Superior temporal gyrus (tissue), 1 donor: ENCODE measurements around the gene TGOLN2.
"Not testable (repeated sequence)": the region's sequence is repeated elsewhere in the genome, so short reads cannot be mapped to it uniquely, and the experiment has no call there.

Source experiments
- DNase-seq: peaks from one replicate; pipeline ENCODE4 v3.0.0-alpha.2; 2016; ENCODE audit errors: extremely low spot score

TGOLN2 gene

DNA sequence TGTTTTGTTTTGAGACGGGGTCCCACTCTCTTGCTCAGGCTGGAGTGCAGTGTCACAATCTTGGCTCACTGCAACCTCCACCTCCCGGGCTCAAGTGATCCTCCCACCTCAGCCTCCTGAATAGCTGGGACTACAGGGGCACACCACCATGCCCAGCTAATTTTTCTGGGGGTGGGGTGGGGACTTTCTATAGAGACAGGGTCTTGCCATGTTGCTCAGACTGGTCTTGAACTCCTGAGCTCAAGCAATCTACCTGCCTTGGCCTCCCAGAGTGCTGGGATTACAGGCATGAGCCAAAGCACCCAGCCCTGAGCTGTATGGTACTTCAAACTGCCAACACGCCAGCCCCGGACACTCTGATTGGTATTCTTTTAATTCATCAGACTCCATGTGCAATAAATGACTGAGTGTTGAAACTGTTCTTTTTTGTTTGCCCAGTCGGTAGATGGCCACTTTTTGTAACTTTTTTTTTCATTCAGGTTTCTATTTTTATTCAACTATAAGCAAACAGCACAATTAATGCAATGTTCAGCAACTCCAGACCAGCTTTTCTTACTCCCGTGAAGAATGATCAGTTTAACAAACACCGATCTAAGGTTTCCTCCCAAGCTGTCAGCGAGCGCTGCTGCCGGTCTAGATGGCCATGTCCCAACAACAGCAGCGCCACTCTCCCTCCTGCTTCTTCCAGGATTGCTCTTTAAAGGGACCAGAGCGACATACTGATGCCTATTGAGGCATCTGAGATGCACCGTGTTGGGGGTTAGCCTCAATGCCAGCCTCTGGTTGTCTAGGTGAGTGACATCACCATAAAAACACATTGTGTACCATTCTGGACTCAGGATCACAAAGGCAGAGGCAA lies 12.5 kb upstream of the TGOLN2 start:
- no peak for DNase-seq

DNA sequence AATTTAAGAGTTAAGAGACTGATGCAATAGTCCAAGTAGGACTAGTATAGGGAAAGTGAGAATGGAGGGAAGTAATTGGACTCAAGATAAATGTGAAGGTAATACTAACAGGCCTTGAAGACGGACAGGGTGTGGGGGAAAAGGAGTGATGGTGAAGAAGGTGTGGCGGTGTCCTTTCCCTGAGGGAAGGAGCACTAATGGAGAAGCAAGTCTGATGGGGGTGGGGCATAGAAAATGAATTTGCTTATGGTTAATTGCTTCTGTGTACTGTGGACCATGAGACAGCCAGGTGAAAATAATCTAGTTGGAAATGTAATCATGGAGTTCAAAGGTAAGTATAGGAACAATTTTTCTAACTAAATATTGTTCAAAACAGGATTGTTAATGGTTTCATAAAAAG lies 7.1 kb upstream of the TGOLN2 start:
- no peak for DNase-seq

DNA sequence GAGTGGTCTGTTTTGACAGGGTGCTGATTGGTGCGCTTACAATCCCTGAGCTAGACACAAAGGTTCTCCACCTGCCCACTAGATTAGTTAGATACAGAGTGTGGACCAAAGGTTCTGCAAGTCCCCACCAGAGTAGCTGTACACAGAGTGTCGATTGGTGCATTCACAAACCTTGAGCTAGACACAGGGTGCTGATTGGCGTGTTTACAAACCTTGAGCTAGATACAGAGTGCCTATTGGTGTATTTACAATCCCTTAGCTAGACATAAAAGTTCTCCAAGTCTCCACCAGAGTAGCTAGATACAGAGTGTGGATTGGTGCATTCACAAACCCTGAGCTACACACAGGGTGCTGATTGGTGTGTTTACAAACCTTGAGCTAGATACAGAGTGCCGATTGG lies 6.1 kb upstream of the TGOLN2 start:
- DNase-seq = not testable (repeated sequence)

DNA sequence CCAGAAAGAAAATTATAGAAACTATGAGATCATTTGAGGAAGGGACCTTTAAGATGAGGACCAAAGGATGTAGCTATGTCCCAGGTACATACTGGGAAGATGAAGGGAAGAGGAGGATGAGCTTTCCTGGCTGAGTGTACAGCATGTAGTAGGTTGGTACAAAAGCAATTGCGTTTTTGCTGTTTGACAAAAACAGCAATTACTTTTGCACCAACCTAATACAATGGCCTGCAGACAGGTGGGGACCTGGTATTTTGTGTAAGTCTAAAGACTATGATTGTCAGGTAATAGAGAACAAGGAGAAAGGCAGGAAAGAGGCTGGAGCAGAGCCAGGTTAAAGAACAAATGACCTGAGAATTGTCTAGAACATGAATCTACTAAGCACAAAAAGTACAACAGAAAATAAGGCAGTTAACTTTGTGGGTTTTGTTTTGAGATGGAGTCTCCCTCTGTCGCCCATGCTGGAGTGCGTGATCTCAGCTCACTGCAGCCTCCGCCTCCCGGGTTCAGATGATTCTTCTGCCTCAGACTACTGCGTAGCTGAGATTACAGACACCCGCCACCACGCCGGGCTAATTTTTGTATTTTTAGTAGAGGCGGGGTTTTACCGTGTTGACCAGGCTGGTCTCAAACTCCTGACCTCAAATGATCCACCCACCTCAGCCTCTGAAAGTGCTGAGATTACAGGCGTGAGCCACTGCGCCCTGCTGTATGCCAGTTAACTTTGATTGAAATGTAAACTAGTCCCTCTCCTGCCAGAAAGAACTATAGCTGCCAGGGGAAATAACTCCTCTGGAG lies 3.2 kb upstream of the TGOLN2 start:
- no peak for DNase-seq

DNA sequence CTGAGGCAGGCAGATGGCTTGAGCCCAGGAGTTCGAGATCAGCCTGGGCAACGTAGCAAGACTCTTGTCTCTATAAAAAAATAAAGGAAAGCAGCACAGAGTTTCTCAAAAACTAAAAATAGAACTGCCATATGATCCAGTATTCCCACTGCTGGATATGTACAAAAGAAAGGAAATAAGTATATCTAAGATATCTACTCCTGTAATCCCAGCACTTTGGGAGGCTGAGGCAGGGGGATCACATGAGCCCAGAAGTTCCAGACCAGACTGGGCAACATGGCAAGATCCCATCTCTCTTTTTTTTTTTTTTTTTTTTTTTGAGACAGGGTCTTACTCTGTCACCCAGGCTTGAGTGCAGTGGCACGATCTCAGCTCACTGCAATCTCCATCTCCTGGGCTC lies 1.9 kb upstream of the TGOLN2 start:
- not testable (repeated sequence) for DNase-seq

DNA sequence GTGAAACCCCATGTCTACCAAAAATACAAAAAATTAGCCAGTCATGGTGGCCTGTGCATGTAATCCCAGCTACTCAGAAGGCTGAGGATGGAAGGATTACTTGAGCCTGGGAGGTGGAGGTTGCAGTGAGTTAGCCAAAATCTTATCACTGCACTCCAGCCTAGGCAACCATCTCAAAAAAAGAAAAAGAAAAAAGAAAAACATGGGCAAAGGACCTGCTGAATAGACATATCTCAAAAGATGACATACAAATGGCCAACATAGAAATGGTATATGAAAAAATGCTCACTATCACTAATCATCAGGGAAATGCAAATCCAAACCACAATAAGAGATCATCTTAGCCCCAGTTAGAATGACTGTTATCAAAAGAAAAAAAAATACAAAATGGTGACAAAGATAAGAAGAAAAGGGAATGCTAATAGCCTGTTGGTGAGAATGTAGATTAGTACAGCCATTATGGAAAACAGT lies 1.4 kb upstream of the TGOLN2 start:
- no peak for DNase-seq

DNA sequence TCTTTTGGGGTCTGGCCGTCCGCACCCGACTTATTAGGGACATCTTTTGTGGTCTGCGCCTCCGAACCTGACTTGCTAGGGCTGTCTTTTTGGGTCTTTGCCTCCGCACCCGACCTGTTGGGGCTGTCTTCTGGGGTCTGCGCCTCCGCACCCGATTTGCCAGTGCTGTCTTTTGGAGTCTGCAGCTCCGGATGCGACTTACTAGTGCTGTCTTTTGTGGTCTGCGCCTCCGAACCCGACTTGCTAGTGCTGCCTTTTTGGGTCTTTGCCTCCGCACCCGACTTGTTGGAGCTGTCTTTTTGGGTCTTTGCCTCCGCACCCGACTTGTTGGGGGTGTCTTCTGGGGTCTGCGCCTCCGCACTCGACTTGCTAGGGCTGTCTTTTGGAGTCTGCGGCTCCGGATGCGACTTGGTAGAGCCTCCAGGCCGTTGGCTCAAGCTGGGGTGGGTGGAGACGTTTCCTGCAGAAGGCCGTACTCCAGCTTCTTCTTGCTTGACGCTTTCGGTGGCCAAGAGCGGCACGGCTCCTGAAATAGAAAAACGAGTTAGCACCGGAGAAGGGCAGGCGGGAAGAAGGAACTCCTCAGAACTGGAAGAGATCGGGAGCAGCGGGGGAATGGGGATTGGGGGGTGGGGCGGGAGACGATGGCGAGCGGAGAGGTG lies 498 bp downstream of the TGOLN2 start:
- DNase-seq = no peak

DNA sequence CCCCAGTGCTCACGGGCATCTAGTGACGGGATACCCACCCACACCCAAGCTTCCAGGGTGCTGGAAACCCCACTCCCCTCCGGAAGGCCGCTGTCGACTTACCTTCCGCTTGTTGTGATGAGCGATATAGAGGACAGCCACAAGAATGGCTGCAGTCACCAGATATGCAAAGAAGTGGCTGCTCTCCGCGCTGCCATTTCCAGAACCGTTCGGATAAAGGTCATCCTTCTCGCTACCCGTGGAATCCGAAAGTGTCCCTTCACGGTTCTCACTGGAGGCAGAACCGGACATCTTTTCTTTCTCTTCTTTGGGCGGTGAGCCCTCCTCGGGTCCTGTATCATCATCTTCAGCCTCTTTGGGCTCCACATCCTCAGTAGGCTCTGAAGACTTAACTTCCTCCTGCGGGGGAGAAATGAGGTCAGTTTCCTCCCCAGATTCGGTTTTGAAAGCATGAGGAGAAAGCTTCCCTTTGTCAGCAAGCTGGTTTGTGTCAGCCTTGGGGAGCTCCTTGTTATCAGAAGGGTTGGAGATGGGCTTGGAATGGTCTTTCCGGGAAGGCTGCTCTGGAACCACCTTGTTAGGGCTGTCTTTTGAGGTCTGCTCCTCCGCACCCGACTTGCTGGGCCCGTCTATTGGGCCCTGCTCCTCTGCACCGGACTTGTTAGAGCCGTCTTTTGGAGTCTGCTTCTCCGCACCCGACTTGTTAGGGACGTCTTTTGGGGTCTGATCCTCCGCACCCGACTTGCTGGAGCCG lies 1.2 kb downstream of the TGOLN2 start:
- DNase-seq = no peak

DNA sequence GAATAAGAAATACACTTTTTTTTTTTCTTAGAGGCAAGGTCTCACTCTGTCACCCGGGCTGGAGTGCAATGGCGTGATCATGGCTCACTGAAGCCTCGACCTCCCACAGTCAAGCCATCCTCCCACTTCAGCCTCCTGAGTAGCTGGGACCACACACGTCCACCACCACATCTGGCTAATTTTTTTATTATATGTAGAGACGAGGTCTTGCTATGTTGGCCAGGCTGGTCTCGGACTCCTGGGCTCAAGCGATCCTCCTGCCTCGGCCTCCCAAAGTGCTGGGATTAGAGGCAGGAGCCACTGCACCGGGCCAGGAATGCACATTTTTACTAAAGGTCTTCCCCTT lies 2.4 kb downstream of the TGOLN2 start:
- DNase-seq = no peak

DNA sequence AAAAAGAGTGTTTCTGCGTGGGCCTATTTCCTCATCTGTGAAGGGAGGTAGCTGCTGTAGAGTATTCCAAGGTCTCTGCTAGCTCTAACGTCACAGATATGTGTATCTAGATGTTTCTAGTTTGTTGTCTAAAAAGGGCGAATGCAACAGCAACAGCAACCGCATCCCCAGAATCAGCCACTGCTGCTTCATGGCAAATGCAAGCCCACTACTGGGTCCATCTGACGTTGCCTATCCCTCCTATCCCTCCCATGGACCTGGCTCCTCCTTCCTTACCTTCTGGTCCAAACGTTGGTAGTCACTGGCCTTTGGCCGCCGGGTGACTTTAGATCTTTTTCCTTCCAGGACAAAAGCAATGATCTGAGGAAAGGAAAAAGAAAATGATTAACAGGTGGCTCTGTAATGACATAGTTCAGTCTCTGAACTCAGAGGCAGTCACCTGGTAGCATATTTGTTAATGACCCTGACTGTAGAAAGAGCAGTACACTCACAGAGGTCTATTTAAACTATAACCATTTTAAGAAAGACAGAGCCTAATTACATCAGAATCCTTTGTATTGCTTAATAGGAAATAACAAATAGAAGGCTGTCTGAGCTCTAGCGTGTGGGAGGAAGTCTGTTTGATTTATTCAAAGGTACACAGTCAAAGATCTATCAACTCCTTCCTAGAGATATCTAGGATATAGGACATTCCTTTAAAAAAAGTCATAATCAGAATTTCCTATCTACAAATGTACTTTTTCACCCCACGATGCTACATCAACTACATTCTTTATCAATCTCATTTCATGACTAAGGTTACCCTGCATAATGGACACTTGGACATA lies 2.9 kb downstream of the TGOLN2 start:
- no peak for DNase-seq

DNA sequence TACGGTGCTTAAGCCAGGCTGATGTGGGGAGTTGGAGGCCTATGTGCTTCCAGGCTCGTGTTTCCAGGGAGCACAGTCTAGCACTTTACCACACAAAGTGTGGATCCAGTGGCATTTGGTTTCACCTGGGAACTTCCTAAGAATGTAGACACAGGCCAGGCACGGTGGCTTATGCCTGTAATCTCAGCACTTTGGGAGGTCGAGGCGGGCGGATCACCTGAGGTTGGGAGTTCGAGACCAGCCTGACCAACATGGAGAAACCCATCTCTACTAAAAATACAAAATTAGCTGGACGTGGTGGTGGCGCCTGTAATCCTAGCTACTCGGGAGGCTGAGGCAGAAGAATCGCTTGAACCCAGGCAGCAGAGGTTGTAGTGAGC lies 3.8 kb downstream of the TGOLN2 start:
- not testable (repeated sequence) for DNase-seq

DNA sequence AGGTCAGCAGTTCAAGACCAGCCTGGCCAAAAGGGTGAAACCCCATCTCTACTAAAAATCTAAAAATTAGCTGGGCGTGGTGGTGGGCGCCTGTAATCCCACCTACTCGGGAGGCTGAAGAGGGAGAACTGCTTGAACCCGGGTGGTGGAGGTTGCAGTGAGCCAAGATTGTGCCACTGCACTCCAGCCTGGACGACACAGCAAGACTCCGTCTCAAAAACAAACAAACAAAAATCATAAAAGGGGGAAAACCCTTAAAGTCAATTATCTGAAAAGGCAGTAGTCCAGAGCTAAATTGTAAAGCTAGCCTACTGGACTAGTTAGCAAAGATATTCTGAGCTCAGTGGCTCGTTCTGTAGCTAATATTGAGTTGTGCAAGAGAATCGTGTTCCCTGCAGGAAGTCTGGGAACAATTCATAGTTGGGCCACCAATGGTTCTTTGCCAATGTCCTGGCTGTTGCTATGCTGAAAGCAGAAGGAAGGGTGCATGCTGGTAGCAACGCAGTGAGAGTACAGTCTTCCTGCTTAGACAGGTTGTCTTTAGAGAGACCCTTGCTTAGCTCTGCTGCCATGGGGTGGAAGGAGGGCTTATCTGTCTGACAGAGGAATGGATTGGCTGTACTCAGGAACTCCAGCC lies 4.3 kb downstream of the TGOLN2 start:
- DNase-seq = no peak

DNA sequence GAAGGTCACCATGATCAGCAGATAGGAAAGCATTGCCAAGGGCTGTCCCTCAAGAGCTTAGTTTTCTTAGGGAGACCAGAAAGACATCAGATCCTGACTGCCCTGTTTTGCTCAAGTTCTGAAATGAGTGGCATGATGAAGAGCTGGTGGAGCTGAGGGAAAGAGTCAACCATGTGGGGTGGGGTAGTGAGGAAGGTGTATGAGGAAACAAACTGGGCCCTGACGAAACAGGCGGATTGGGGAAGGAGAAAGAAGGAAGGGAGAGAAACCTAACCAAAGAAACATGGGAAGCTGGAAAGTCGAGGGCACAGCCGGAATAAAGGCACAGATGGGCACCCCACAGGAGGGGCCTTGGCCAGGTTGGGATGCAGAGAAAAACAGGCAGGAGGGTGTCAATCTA lies 8.0 kb downstream of the TGOLN2 start:
- no peak for DNase-seq

DNA sequence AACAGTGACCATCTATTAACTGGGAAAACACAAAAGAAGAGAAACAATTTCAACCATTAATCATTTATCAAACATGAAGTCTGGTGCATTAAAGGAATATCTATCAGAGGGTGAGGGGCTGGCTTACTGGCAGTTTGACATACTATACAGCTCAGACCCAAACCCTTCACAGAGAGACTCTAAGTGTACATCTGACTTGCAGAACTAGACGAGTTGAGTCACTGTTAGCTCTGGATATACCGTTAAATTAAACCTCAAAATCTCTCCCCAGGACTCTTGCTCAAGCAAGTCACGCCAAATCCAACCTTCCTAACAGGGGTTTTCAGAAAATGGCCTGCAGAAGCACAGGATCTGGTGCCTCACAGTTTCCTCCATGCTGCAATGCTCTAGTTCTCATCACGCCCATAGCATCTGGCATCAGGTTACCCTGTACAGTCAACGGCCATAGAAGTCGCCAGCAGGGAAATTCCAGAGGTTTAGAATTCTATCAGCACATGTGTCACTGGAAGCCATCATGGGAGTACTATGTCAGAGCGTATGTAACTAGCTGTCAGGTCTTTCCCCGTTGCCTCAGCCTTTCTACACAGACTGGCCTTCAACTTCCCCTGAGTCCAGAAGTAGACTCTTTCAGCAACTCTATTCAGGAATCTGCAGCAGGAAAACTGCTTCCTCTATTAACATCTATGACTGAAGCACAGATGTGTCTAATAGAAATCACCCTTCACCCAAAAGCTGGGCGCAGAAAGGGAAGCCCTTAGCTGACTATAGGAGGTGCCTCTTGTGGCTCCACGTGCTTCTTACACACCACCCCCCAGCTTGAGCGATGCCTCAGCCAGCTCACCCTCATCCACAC lies 9.3 kb downstream of the TGOLN2 start:
- DNase-seq = no peak

DNA sequence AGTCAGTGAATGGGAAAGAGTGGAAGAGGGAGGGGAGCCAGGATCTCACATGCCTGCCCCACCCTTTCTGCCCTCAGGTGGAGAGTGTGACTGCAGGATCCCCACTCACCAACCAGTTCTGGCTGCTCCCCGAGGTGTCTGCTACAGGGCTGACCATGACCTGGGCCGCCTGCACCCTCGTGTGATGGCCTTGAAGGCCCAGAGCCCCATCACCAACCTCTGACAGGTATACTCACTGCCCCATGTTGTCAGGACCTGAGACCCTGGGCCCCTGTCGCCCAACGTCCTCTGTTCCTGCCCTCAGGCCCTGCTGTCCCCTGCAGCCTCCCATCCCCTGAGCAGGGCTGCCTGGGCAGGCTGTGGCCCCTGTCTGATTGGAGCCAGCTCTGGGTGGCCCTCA lies 11.9 kb downstream of the TGOLN2 start:
- DNase-seq = not testable (repeated sequence)

DNA sequence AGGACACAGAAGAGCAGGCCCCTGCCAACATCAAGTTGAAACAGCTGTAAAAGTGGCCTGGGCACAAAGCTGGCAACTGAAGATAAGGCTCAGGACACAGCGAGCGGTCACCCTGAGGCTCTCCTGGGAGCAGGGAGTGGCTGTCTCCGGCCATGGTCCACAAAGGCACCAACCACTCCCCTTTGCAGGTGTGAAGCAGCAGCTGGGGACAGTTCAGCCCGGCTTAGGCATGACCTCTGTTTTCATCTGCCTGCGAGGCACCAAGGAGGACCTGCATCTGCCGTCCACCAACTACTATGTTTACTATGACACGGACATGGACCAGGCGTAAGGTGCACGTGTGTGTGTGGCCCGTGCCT lies 12.9 kb downstream of the TGOLN2 start:
- no peak for DNase-seq

DNA sequence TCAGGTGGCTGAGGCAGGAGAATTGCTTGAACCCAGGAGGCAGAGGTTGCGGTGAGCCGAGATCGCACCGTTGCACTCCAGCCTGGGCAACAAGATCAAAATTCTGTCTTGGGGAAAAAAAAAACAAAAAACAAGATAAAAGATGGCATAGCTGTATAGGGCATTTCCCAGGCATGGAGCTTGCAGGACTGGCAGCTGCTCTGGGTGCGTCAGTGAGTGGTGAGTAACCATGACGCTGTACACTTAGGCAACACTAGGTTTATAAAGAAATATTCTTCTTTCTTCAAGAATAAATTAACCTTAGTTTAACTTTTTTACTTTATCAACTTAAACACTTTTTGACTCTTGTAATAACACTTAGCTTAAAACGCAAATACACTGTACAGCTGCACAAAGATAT lies 15.4 kb downstream of the TGOLN2 start:
- DNase-seq = no peak

DNA sequence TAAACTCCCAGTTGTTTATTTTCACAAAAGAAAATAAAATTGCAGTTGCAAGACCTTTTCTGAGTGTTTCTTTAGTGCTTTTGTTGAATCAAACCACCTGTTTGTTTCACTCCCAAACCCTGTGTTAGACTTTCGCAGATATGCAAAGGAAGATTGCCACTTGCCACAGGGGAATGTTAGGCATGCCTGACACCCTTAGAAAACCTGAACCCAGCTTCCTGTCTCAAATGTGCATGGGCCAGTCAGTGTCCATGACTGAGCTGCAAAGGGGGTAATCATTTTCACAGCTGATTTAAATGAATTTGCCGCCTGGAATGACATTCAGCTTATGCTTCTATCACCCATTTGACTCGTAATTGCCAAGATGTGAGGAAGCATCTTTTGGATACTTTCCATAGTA lies 17.5 kb downstream of the TGOLN2 start:
- DNase-seq = no peak

DNA sequence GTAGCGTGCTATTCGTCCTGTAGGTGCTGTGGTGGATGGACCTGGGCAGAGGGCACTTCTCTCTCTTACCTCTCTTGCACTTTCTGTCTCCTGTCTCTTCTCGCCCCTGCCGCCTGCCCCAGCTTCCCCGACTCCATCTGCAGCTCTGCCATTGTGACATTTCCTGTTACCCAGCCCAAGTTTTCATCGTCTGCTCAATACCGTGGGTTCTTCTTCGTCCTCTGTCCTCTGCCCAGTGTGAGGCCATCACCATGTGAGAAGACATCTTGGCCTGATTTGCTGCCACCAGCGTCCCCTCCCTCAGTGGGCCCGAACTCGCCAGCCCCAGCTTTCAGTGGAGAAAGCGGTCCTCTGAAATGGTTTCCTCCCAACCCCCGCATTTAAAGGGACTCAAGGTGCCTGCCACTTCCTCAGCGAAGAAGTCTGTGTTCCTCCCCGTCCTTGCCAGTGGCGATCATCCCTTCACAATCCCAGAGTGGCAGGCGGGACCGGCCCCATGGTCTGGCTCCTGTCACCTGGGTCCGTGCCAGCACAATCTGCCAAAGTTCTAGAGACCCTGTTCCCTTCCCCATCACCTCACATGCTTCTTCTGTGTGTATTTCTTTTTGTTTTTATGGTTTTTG lies 18.0 kb downstream of the TGOLN2 start:
- no peak for DNase-seq
